Gastrocnemius medialis (tissue), 4 donors: ENCODE measurements around the gene CAND2. TPM values are rescaled to one million over a fixed set of nuclear protein-coding genes. Genes with fewer than 3 reads are reported as not detected.
A peak's percentile ranks its signal among the peaks of the same experiment; 100 is the strongest.

ENCODE experiments used
- ATAC-seq, 2 donors: fragments of 150-250 bp; one replicate each; pipeline ENCODE4 v1.9.1; 2016
- DNase-seq, 2 donors: peaks; one replicate each; pipeline ENCODE4 v3.0.0-alpha.2; 2019
- H3K27ac ChIP-seq, 4 donors: fragments of 200-600 bp; sonication (generic); 1 replicate in 1 of 4; 2 replicates in 3 of 4; pipeline ENCODE4 v1.5.1; 2016 to 2018; ENCODE audit warnings: mild to moderate bottlenecking in 2 of 4, moderate library complexity in 1 of 4
- H3K27me3 ChIP-seq, 3 donors: fragments of 200-600 bp; sonication (generic) in 2 of 3; 1 replicate in 1 of 3; 2 replicates in 2 of 3; pipeline versions ENCODE4 v1.5.1 to v1.6.0; 2016 to 2019; ENCODE audit warnings: mild to moderate bottlenecking in 1 of 3, moderate library complexity in 1 of 3
- H3K36me3 ChIP-seq, 2 donors: fragments of 200-600 bp; sonication (generic) in 1 of 2; one replicate each; pipeline ENCODE4 v1.5.1; 2017 to 2018
- H3K4me1 ChIP-seq, 2 donors: fragments of 200-600 bp; sonication (generic) in 1 of 2; one replicate each; pipeline ENCODE4 v1.5.1; 2016 to 2017; ENCODE audit warnings: mild to moderate bottlenecking in 2 of 2
- H3K4me3 ChIP-seq, 4 donors: fragments of 200-600 bp; sonication (generic) in 3 of 4; 1 replicate in 1 of 4; 2 replicates in 3 of 4; pipeline ENCODE4 v1.5.1; 2016 to 2019; ENCODE audit warnings: mild to moderate bottlenecking in 2 of 4
- H3K9me3 ChIP-seq, 3 donors: fragments of 200-600 bp; sonication (generic) in 2 of 3; 1 replicate in 1 of 3; 2 replicates in 2 of 3; pipeline ENCODE4 v1.5.1; 2016 to 2019
- CTCF ChIP-seq, 5 experiments: fragments of 450-650 bp in 3 of 5; fragments of 200-600 bp in 2 of 5; sonication (generic) in 2 of 5; IDR thresholded peaks in 4 of 5; conservative IDR thresholded peaks in 1 of 5; 1 replicate in 4 of 5; 2 replicates in 1 of 5; pipeline ENCODE4 v1.5.1; 2016 to 2019; ENCODE audit warnings: antibody characterized with exemption in 5 of 5, mild to moderate bottlenecking in 3 of 5, moderate library complexity in 3 of 5
- POLR2A ChIP-seq, 2 donors: fragments of 450-650 bp; IDR thresholded peaks; one replicate each; pipeline ENCODE4 v1.6.1; 2017; ENCODE audit warnings: antibody characterized with exemption in 2 of 2, mild to moderate bottlenecking in 2 of 2, moderate library complexity in 2 of 2
- in situ Hi-C, 4 donors: fragments of 200-750 bp; cut with MboI; loops; one replicate each; pipeline versions ENCODE4 v1.15.0 to v1.8.0; 2017; ENCODE audit warnings: low sequenced_read_pairs in 4 of 4
- intact Hi-C: fragments of 100-400 bp; cut with DNase I; formaldehyde crosslinking; loops from one replicate; pipeline ENCODE4 v1.15.1; 2023; ENCODE audit warnings: low total_unique reads
- total RNA-seq, 4 donors: library from RNA; depleted of rRNA; stranded (reverse); fragments of >200 nt; gene quantifications; one replicate each; pipeline versions ENCODE4 v1.1.0 to v1.2.3, GENCODE V29; 2016

CAND2 gene
- total RNA-seq, 4 donors from 2014 or later, result 133 to 308 (median 181) TPM

DNA sequence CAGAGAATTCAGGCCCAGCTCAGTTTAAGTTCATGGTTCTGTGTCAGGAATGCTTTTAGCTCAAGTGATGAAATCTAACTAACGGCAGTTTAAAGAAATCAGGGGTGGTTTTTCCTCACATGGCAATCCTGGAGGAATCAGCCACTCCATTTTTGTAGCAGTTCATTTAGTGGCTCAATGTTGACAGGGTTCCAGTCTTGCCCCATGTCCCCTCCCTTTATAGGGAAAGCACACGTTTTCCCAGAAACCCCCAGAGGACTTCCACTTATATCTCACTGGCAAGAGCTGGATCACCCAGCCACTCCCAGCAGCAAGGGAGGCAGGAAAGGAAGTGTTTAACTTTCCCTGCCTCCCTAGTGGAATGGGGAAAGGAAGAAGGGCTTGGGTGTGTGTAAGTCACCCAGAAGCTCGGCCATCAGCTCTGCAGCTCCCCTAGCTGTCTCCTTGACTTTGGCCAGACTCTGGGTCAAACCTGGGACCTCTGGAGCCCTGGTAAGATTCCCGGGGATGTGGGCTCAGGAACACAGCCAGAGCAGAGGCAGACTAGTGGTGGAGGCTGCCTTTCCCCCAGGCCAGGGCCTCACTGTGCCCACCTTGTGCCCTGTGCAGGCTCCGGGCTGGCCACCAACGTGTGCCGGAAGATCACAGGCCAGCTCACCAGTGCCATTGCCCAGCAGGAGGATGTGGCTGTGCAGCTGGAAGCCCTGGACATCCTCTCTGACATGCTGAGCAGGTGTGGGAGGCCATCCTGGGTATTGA, 11.3 kb downstream of the CAND2 start:
- ATAC-seq (no peak), DNase-seq (peak in 1 of 2 donors; percentile 11)
- H3K27ac ChIP-seq, result peak overlapping the region; percentile 71 to 99 (median 92)
- intact Hi-C loops, result loop anchor here (2.0 kb wide), 1 partner anchor 25 kb away; no protein-coding TSS in a partner anchor
- H3K36me3 ChIP-seq, result peaks cover 0 to 46% of the 10 kb centered on the region in 2 donors
- TF ChIP-seq CTCF (IDR thresholded peaks at IDR 0.05 in 4 of 5, conservative IDR thresholded peaks at IDR 0.05 in 1 of 5) (no peak), POLR2A (IDR thresholded peaks at IDR 0.05) (no peak)
- no peak overlapping the region for H3K4me3 ChIP-seq
- peaks cover 48 to 51% of the 10 kb centered on the region in 2 donors for H3K4me1 ChIP-seq
- no peaks in the 10 kb centered on the region for H3K27me3 ChIP-seq
- in situ Hi-C loops, result no loop called here
- H3K9me3 ChIP-seq, result no peaks in the 10 kb centered on the region

GRCh38 chr3:12808587-12808986, 12.1 kb downstream of the CAND2 start:
- in situ Hi-C loops, result no loop called here
- Histone ChIP-seq H3K9me3 (no peaks in the 10 kb centered on the region), H3K4me3 (no peak overlapping the region), H3K27ac (peak overlapping the region; percentile 71 to 99 (median 92)), H3K36me3 (peaks cover 0 to 41% of the 10 kb centered on the region in 2 donors), H3K27me3 (no peaks in the 10 kb centered on the region), H3K4me1 (peaks cover 48 to 49% of the 10 kb centered on the region in 2 donors)
- TF ChIP-seq CTCF (IDR thresholded peaks at IDR 0.05 in 4 of 5, conservative IDR thresholded peaks at IDR 0.05 in 1 of 5) (no peak), POLR2A (IDR thresholded peaks at IDR 0.05) (no peak)
- ATAC-seq, result no peak
- DNase-seq, result no peak
- intact Hi-C loops, result loop anchor here (2.0 kb wide), 1 partner anchor 24 kb away; no protein-coding TSS in a partner anchor

- H3K4me1 ChIP-seq, result peaks cover 45 to 48% of the 10 kb centered on the region in 2 donors
- no peak overlapping the region for H3K4me3 ChIP-seq
- H3K9me3 ChIP-seq, result no peaks in the 10 kb centered on the region
- ATAC-seq (no peak), DNase-seq (peak in 1 of 2 donors; percentile 14)
- in situ Hi-C loops (no loop called here), intact Hi-C loops (loop anchor here (2.0 kb wide), 1 partner anchor 24 kb away; no protein-coding TSS in a partner anchor)
- peak overlapping the region; percentile 71 to 99 (median 92) for H3K27ac ChIP-seq
- no peak for TF ChIP-seq POLR2A (IDR thresholded peaks at IDR 0.05)
- TF ChIP-seq CTCF (IDR thresholded peaks at IDR 0.05 in 4 of 5, conservative IDR thresholded peaks at IDR 0.05 in 1 of 5), result no peak
- H3K36me3 ChIP-seq, result peaks cover 0 to 37% of the 10 kb centered on the region in 2 donors
- no peaks in the 10 kb centered on the region for H3K27me3 ChIP-seq
Measured at GRCh38 chr3:12809001-12809400, 12.5 kb downstream of the CAND2 start.

- DNase-seq (peak in 1 of 2 donors; percentile 9), ATAC-seq (no peak)
- intact Hi-C loops, result loop anchor here (2.0 kb wide), 1 partner anchor 23 kb away; no protein-coding TSS in a partner anchor
- Histone ChIP-seq H3K4me3 (peak overlapping the region in 3 of 4 donors; percentile 54 to 90 (median 61)), H3K27me3 (no peaks in the 10 kb centered on the region), H3K9me3 (no peaks in the 10 kb centered on the region), H3K36me3 (peaks cover 0 to 36% of the 10 kb centered on the region in 2 donors), H3K27ac (peak overlapping the region; percentile 71 to 99 (median 92)), H3K4me1 (peaks cover 40 to 48% of the 10 kb centered on the region in 2 donors)
- in situ Hi-C loops, result no loop called here
- no peak for TF ChIP-seq CTCF (IDR thresholded peaks at IDR 0.05 in 4 of 5, conservative IDR thresholded peaks at IDR 0.05 in 1 of 5)
- TF ChIP-seq POLR2A (IDR thresholded peaks at IDR 0.05), result no peak
Measured at GRCh38 chr3:12809435-12809834, 13.0 kb downstream of the CAND2 start.
